GM12878 (cell line): ENCODE measurements around the gene CACNG4. TPM values are rescaled to one million over a fixed set of nuclear protein-coding genes. Genes with fewer than 3 reads are reported as not detected.

ENCODE experiments used
- ATAC-seq: fragments of 200-7000 bp; cut with Tn5 transposase; 3 replicates; pipeline ENCODE4 v1.9.1; 2020; ENCODE audit warnings: mild to moderate bottlenecking, moderate library complexity
- BruUV-seq: library from RNA; stranded (reverse); fragments of 400-500 nt; replicated peaks from 2 replicates; lab custom pipeline; 2021; lab: Mats Ljungman, UMichigan
- CTCF ChIA-PET: fragments of 300-600 bp; sonication (Branson Sonifier 250); formaldehyde crosslinking; extraction: SDS; loops from one replicate; lab custom pipeline; 2021; ENCODE audit warnings: inconsistent platforms; lab: Yijun Ruan, JAX
- POLR2A ChIA-PET: fragments of 350-600 bp; formaldehyde crosslinking; extraction: SDS; loops from one replicate; lab custom pipeline; 2021; ENCODE audit warnings: inconsistent platforms; lab: Charles Lee
- RAD21 ChIA-PET: fragments of 300-600 bp; sonication (Branson Sonifier 250); formaldehyde crosslinking; loops from one replicate; lab custom pipeline; 2023; ENCODE audit warnings: antibody characterized with exemption; ENCODE audit not compliant: unreplicated experiment; lab: Charles Lee
- SMC1A ChIA-PET: fragments of 300-600 bp; sonication (Branson Sonifier 250); formaldehyde crosslinking; loops from one replicate; lab custom pipeline; 2023; ENCODE audit not compliant: unreplicated experiment, uncharacterized antibody; lab: Charles Lee
- DNase-seq: peaks from one replicate; pipeline ENCODE4 v3.0.0-alpha.2; 2011; ENCODE audit warnings: low read depth, low spot score
- FAIRE-seq: peaks from 3 replicates; lab custom pipeline; 2011; peaks lifted over from hg19 to GRCh38; lab: Jason Lieb, UNC
- H2AFZ ChIP-seq: 2 replicates; pipeline ENCODE4 v1.6.0; 2011; ENCODE audit warnings: low read depth, low read length, control low read depth; ENCODE audit not compliant: control insufficient read depth
- H3K27ac ChIP-seq: 2 replicates; pipeline ENCODE4 v1.5.1; 2011; ENCODE audit warnings: control low read depth; ENCODE audit not compliant: control insufficient read depth, insufficient read depth
- H3K27me3 ChIP-seq, 2 experiments: replicated peaks in 1 of 2; 2 replicates each; pipeline versions ENCODE4 v1.6.0 to v1.6.1; 2011; ENCODE audit warnings: low read length in 1 of 2; ENCODE audit not compliant: control insufficient read depth in 2 of 2, insufficient read depth in 2 of 2
- H3K36me3 ChIP-seq, 2 experiments: 2 replicates each; pipeline ENCODE4 v1.5.1; 2011; ENCODE audit warnings: low read length in 1 of 2; ENCODE audit not compliant: control insufficient read depth in 2 of 2, insufficient read depth in 2 of 2
- H3K4me1 ChIP-seq: 2 replicates; pipeline ENCODE4 v1.6.1; 2011; ENCODE audit warnings: mild to moderate bottlenecking, low read length, moderate library complexity, mixed read lengths; ENCODE audit not compliant: control insufficient read depth, insufficient read depth
- H3K4me2 ChIP-seq: 2 replicates; pipeline ENCODE4 v1.6.0; 2011; ENCODE audit warnings: control low read depth; ENCODE audit not compliant: control insufficient read depth, insufficient read depth
- H3K4me3 ChIP-seq: fragments of 200-600 bp; sonication (generic); 2 replicates; pipeline ENCODE4 v1.5.1; 2016
- H3K79me2 ChIP-seq: 2 replicates; pipeline ENCODE4 v1.6.0; 2011; ENCODE audit warnings: low read length; ENCODE audit not compliant: control insufficient read depth, insufficient read depth
- H3K9ac ChIP-seq: 2 replicates; pipeline ENCODE4 v1.8.0; 2011; ENCODE audit warnings: low read length, control low read depth, mixed read lengths; ENCODE audit not compliant: control insufficient read depth, insufficient read depth
- H3K9me3 ChIP-seq: replicated peaks from 3 replicates; pipeline ENCODE4 v1.5.1; 2011; ENCODE audit warnings: mild to moderate bottlenecking, low read length; ENCODE audit not compliant: control insufficient read depth, insufficient read depth
- H4K20me1 ChIP-seq: 2 replicates; pipeline ENCODE4 v1.6.0; 2011; ENCODE audit not compliant: control insufficient read depth, insufficient read depth
- CBX3 ChIP-seq: fragments of 200-600 bp; sonication (generic); IDR thresholded peaks from 2 replicates; pipeline ENCODE4 v1.6.1; 2016; ENCODE audit warnings: low read depth, borderline replicate concordance
- CBX5 ChIP-seq: sonication (generic); IDR thresholded peaks from 2 replicates; pipeline ENCODE4 v1.6.1; 2016; ENCODE audit warnings: low read depth, moderate library complexity, mild to moderate bottlenecking, inconsistent platforms
- CHD2 ChIP-seq: IDR thresholded peaks from 2 replicates; pipeline ENCODE4 v1.6.1; 2011; ENCODE audit warnings: low read depth, low read length, improper control_type of control experiment, borderline replicate concordance
- CREB1 ChIP-seq: IDR thresholded peaks from 2 replicates; pipeline ENCODE4 v1.6.1; 2012; ENCODE audit warnings: low read depth, mild to moderate bottlenecking, inconsistent platforms
- DPF2 ChIP-seq: fragments of 450-650 bp; IDR thresholded peaks from 2 replicates; pipeline ENCODE4 v1.6.1; 2017; ENCODE audit warnings: mild to moderate bottlenecking
- E4F1 ChIP-seq: fragments of 450-650 bp; IDR thresholded peaks from 2 replicates; pipeline ENCODE4 v1.6.1; 2018; ENCODE audit warnings: borderline replicate concordance, mild to moderate bottlenecking; ENCODE audit not compliant: partially characterized antibody
- ETV6 ChIP-seq, 2 experiments: fragments of 450-650 bp in 1 of 2; IDR thresholded peaks in 1 of 2; conservative IDR thresholded peaks in 1 of 2; 2 replicates each; pipeline ENCODE4 v1.6.1; 2014; ENCODE audit warnings: antibody characterized with exemption in 1 of 2, borderline replicate concordance in 1 of 2, low read depth in 1 of 2, mild to moderate bottlenecking in 1 of 2, moderate library complexity in 1 of 2
- FOXM1 ChIP-seq: IDR thresholded peaks from 2 replicates; pipeline ENCODE4 v1.6.1; 2012; ENCODE audit warnings: low read depth, mild to moderate bottlenecking, inconsistent platforms, low read length, moderate library complexity
- HDGF ChIP-seq: fragments of 450-650 bp; IDR thresholded peaks from 2 replicates; pipeline ENCODE4 v1.6.1; 2016; ENCODE audit warnings: antibody characterized with exemption
- KAT2A ChIP-seq: conservative IDR thresholded peaks from 2 replicates; pipeline ENCODE4 v1.6.1; 2011; ENCODE audit warnings: low read depth, low read length; ENCODE audit not compliant: control insufficient read depth
- MEF2B ChIP-seq: fragments of 450-650 bp; IDR thresholded peaks from 2 replicates; pipeline ENCODE4 v1.6.1; 2018; ENCODE audit warnings: mild to moderate bottlenecking, moderate library complexity; ENCODE audit not compliant: partially characterized antibody, poor library complexity, severe bottlenecking
- MTA2 ChIP-seq: fragments of 450-650 bp; IDR thresholded peaks from 2 replicates; pipeline ENCODE4 v1.6.1; 2016; ENCODE audit warnings: low read depth, mild to moderate bottlenecking, moderate library complexity
- RAD21 ChIP-seq: IDR thresholded peaks from 2 replicates; pipeline ENCODE4 v1.6.1; 2011; ENCODE audit warnings: mild to moderate bottlenecking, low read depth, low read length, moderate library complexity; ENCODE audit not compliant: insufficient read depth
- RCOR1 ChIP-seq: conservative IDR thresholded peaks from 2 replicates; pipeline ENCODE4 v1.6.1; 2012; ENCODE audit warnings: low read depth, low read length, improper control_type of control experiment
- SMAD5 ChIP-seq: IDR thresholded peaks from 2 replicates; pipeline ENCODE4 v1.6.1; 2016; ENCODE audit warnings: antibody characterized with exemption, low read depth
- SPI1 ChIP-seq: IDR thresholded peaks from 2 replicates; pipeline ENCODE4 v1.6.1; 2011; ENCODE audit warnings: low read depth, mild to moderate bottlenecking, low read length, moderate library complexity, borderline replicate concordance; ENCODE audit not compliant: insufficient read depth
- SRF ChIP-seq, 2 experiments: IDR thresholded peaks; 2 replicates each; pipeline ENCODE4 v1.6.1; 2011; ENCODE audit warnings: low read depth in 2 of 2, low read length in 2 of 2, mild to moderate bottlenecking in 1 of 2, moderate library complexity in 1 of 2
- ZNF207 ChIP-seq: fragments of 450-650 bp; IDR thresholded peaks from 2 replicates; pipeline ENCODE4 v1.6.1; 2014; ENCODE audit warnings: antibody characterized with exemption, mild to moderate bottlenecking, borderline replicate concordance
- WGBS: methylation state at CpG from one replicate; pipeline ENCODE4 v1.1.6; 2016; ENCODE audit warnings: low lambda C conversion rate; ENCODE audit not compliant: insufficient replicate concordance, insufficient coverage; ENCODE audit errors: missing lambda C conversion rate; 5-methylcytosine and 5-hydroxymethylcytosine counted together
- in situ Hi-C: fragments of 300-500 bp; cut with MboI; formaldehyde crosslinking; loops from 9 replicates; pipeline ENCODE4 v1.14.3; 2018; ENCODE audit warnings: mixed read lengths
- intact Hi-C: fragments of 100-400 bp; cut with micrococcal nuclease; formaldehyde crosslinking; loops from one replicate; pipeline ENCODE4 v1.14.2; 2022; ENCODE audit not compliant: unreplicated experiment
- polyA plus RNA-seq, 11 experiments: library from polyadenylated mRNA; depleted of rRNA in 4 of 11; unstranded in 6 of 11; stranded (reverse) in 5 of 11; fragments of >200 nt; fragmentation: Nextera tagmentation in 4 of 11; fragmentation: Illumina TruSeq in 1 of 11; extraction: Ambion mirVana in 4 of 11; extraction: Trizol in 1 of 11; gene quantifications; 1 replicate in 1 of 11; 2 replicates in 10 of 11; pipeline versions ENCODE4 v1.2.1 to v1.2.3, GENCODE V29; 2011 to 2016; ENCODE audit warnings: inconsistent platforms in 2 of 11, missing spikeins in 2 of 11, low read depth in 1 of 11
- total RNA-seq, 4 experiments: library from RNA; depleted of rRNA in 3 of 4; stranded (reverse); fragments of >200 nt in 3 of 4; fragmentation: Illumina TruSeq in 1 of 4; extraction: Trizol in 1 of 4; gene quantifications; 2 replicates each; pipeline versions ENCODE4 v1.2.1 to v1.2.3, GENCODE V29; 2013 to 2021
- TF ChIP-seq, protein P1 (sequence below): fragments of 450-650 bp; IDR thresholded peaks from 2 replicates; pipeline ENCODE4 v1.6.1; 2018; ENCODE audit warnings: mild to moderate bottlenecking, low read depth, moderate library complexity; ENCODE audit not compliant: partially characterized antibody

Gene CACNG4
- total and polyA plus RNA-seq, 10 of the 15 experiments (the other 5 are each of a cell fraction or from before 2014, with no cell fraction given) = 0.08 TPM; not detected in 8

- H4K20me1 ChIP-seq = no peaks in the 10 kb centered on the region
- SMC1A ChIA-PET = no interaction called here
- no peaks in the 10 kb centered on the region; a peak in 2 of 4 replicates for H3K27me3 ChIP-seq
- WGBS = 66% methylated on average over 11 of the region's 11 CpGs
- ATAC-seq (no peak), FAIRE-seq (no peak), DNase-seq (no peak)
- no peaks in the 10 kb centered on the region for H3K9me3 ChIP-seq
- in situ Hi-C loops (no loop called here), intact Hi-C loops (no loop called here)
- H3K36me3 ChIP-seq = no peaks in the 10 kb centered on the region
- H3K4me2 ChIP-seq = no peak overlapping the region
- BruUV-seq = no TSS peak
- CTCF ChIA-PET = interaction anchor here (1.1 to 1.6 kb wide), 4 partner anchors 17 to 187 kb away, joined by 3 to 5 read pairs (median 4); no protein-coding TSS in a partner anchor
- RAD21 ChIA-PET = no interaction called here
- H3K9ac ChIP-seq = no peak overlapping the region
- H3K4me1 ChIP-seq = no peaks in the 10 kb centered on the region
- no peak overlapping the region for H3K27ac ChIP-seq
- TF ChIP-seq SPI1 (no peak), MTA2 (no peak), RCOR1 (no peak), ZNF207 (no peak), DPF2 (no peak), RAD21 (no peak), ETV6 (conservative IDR thresholded peaks at IDR 0.05 in 1 of 2, IDR thresholded peaks at IDR 0.05 in 1 of 2; ENCODE audit: borderline replicate concordance in 1 of 2, low read depth in 1 of 2) (no peak), MEF2B (no peak), SMAD5 (no peak), CBX3 (no peak), CBX5 (no peak), CREB1 (no peak), CHD2 (no peak), E4F1 (no peak), HDGF (no peak), FOXM1 (no peak), KAT2A (no peak), SRF (IDR thresholded peaks at IDR 0.05; ENCODE audit: low read depth in 2 of 2, low read length in 2 of 2) (no peak)
- TF ChIP-seq, protein P1, sequence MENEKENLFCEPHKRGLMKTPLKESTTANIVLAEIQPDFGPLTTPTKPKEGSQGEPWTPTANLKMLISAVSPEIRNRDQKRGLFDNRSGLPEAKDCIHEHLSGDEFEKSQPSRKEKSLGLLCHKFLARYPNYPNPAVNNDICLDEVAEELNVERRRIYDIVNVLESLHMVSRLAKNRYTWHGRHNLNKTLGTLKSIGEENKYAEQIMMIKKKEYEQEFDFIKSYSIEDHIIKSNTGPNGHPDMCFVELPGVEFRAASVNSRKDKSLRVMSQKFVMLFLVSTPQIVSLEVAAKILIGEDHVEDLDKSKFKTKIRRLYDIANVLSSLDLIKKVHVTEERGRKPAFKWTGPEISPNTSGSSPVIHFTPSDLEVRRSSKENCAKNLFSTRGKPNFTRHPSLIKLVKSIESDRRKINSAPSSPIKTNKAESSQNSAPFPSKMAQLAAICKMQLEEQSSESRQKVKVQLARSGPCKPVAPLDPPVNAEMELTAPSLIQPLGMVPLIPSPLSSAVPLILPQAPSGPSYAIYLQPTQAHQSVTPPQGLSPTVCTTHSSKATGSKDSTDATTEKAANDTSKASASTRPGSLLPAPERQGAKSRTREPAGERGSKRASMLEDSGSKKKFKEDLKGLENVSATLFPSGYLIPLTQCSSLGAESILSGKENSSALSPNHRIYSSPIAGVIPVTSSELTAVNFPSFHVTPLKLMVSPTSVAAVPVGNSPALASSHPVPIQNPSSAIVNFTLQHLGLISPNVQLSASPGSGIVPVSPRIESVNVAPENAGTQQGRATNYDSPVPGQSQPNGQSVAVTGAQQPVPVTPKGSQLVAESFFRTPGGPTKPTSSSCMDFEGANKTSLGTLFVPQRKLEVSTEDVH = no peak
- POLR2A ChIA-PET = no interaction called here
- H3K79me2 ChIP-seq = no peaks in the 10 kb centered on the region
- H2AFZ ChIP-seq = no peak overlapping the region
- H3K4me3 ChIP-seq = no peak overlapping the region
These were observed 48.7 kb upstream of the CACNG4 start for GRCh38 chr17:66915792-66916191.
